ENCODE data around the gene NCOA3. TPM values are rescaled to one million over a fixed set of nuclear protein-coding genes. Genes with fewer than 3 reads are reported as not detected.

Gene NCOA3
- total and polyA plus RNA-seq, 10 of the 15 experiments (the other 5 are each of a cell fraction or from before 2014, with no cell fraction given): 16.9 to 96.2 (median 73.6) TPM

DNA sequence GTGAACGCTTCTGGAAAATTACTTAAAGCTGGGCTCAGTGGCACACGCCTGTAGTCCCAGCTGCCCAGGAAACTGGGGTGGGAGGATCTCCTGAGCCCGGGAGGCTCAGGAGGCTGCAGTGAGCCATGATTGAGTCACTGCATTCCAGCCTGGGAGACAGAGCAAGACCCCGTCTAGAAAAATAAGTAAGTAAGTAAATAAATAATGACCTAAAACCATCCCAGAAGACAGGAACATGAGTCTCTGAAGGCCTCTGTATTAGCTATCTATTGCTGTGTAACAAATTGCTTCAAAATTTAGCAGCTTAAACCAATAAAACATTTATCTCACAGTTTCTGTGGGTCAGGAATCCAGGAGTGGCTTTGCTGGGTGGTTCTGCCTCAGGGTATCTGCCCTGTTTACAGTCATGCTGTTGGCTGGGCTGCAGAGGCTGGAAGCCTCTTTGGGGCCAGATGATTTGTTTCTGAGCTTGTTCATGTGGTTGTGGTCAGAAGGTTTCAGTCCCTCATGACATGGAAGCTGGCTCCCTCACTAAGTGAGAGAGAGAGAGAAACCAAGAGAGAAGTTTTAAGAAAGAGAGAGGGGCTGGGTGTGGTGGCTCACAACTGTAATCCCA is 48.4 kb upstream of the NCOA3 start (continued):
- TF ChIP-seq MEF2A (IDR thresholded peaks at IDR 0.05; ENCODE audit: insufficient read depth, low read depth, low read length) (peak; percentile 75), BHLHE40 (IDR thresholded peaks at IDR 0.05; ENCODE audit: borderline replicate concordance in 1 of 2, low read depth in 2 of 2, low read length in 1 of 2) (no peak), SRF (IDR thresholded peaks at IDR 0.05; ENCODE audit: low read depth in 2 of 2, low read length in 2 of 2) (no peak), YY1 (IDR thresholded peaks at IDR 0.05; ENCODE audit: low read depth, low read length) (peak; percentile 73), STAT3 (IDR thresholded peaks at IDR 0.05; ENCODE audit: low read depth, low read length) (no peak), NRF1 (conservative IDR thresholded peaks at IDR 0.05; ENCODE audit: low read depth, low read length) (no peak), IRF4 (IDR thresholded peaks at IDR 0.05; ENCODE audit: low read depth, low read length) (peak; percentile 54; the same call in 1 of the 2 replicates), PAX5 (IDR thresholded peaks at IDR 0.05; ENCODE audit: borderline replicate concordance, low read depth, low read length) (peak; percentile 23; the same call in 1 of the 2 replicates), MTA2 (IDR thresholded peaks at IDR 0.05; ENCODE audit: low read depth) (peak; percentile 66; the same call in 1 of the 2 replicates), SPI1 (IDR thresholded peaks at IDR 0.05; ENCODE audit: borderline replicate concordance, insufficient read depth, low read depth, low read length) (no peak), POLR2AphosphoS2 (IDR thresholded peaks at IDR 0.05; ENCODE audit: low read depth, low read length) (no peak), TCF7 (IDR thresholded peaks at IDR 0.05; ENCODE audit: borderline replicate concordance) (no peak), POU2F2 (IDR thresholded peaks at IDR 0.05; ENCODE audit: borderline replicate concordance, low read depth, low read length) (peak; percentile 71; the same call in 1 of the 3 replicates), ZNF384 (IDR thresholded peaks at IDR 0.05; ENCODE audit: borderline replicate concordance, low read depth, low read length) (no peak), STAT1 (conservative IDR thresholded peaks at IDR 0.05) (no peak), GATAD2B (conservative IDR thresholded peaks at IDR 0.05; ENCODE audit: low read depth) (0 out of 2 replicates have a peak, but pooled peaks have one; percentile 21), CHD4 (IDR thresholded peaks at IDR 0.05) (no peak), EZH2 (IDR thresholded peaks at IDR 0.05; ENCODE audit: borderline replicate concordance, control insufficient read depth, low read depth, low read length) (no peak)
- TF ChIP-seq, protein P1, sequence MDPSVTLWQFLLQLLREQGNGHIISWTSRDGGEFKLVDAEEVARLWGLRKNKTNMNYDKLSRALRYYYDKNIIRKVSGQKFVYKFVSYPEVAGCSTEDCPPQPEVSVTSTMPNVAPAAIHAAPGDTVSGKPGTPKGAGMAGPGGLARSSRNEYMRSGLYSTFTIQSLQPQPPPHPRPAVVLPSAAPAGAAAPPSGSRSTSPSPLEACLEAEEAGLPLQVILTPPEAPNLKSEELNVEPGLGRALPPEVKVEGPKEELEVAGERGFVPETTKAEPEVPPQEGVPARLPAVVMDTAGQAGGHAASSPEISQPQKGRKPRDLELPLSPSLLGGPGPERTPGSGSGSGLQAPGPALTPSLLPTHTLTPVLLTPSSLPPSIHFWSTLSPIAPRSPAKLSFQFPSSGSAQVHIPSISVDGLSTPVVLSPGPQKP (IDR thresholded peaks at IDR 0.05; ENCODE audit: low read depth, low read length): no peak
- TF ChIP-seq, protein P2, sequence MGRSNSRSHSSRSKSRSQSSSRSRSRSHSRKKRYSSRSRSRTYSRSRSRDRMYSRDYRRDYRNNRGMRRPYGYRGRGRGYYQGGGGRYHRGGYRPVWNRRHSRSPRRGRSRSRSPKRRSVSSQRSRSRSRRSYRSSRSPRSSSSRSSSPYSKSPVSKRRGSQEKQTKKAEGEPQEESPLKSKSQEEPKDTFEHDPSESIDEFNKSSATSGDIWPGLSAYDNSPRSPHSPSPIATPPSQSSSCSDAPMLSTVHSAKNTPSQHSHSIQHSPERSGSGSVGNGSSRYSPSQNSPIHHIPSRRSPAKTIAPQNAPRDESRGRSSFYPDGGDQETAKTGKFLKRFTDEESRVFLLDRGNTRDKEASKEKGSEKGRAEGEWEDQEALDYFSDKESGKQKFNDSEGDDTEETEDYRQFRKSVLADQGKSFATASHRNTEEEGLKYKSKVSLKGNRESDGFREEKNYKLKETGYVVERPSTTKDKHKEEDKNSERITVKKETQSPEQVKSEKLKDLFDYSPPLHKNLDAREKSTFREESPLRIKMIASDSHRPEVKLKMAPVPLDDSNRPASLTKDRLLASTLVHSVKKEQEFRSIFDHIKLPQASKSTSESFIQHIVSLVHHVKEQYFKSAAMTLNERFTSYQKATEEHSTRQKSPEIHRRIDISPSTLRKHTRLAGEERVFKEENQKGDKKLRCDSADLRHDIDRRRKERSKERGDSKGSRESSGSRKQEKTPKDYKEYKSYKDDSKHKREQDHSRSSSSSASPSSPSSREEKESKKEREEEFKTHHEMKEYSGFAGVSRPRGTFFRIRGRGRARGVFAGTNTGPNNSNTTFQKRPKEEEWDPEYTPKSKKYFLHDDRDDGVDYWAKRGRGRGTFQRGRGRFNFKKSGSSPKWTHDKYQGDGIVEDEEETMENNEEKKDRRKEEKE (IDR thresholded peaks at IDR 0.05): no peak
- TF ChIP-seq, protein P3, sequence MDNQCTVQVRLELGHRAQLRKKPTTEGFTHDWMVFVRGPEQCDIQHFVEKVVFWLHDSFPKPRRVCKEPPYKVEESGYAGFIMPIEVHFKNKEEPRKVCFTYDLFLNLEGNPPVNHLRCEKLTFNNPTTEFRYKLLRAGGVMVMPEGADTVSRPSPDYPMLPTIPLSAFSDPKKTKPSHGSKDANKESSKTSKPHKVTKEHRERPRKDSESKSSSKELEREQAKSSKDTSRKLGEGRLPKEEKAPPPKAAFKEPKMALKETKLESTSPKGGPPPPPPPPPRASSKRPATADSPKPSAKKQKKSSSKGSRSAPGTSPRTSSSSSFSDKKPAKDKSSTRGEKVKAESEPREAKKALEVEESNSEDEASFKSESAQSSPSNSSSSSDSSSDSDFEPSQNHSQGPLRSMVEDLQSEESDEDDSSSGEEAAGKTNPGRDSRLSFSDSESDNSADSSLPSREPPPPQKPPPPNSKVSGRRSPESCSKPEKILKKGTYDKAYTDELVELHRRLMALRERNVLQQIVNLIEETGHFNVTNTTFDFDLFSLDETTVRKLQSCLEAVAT (IDR thresholded peaks at IDR 0.05): peak; percentile 78
- TF ChIP-seq, protein P4, sequence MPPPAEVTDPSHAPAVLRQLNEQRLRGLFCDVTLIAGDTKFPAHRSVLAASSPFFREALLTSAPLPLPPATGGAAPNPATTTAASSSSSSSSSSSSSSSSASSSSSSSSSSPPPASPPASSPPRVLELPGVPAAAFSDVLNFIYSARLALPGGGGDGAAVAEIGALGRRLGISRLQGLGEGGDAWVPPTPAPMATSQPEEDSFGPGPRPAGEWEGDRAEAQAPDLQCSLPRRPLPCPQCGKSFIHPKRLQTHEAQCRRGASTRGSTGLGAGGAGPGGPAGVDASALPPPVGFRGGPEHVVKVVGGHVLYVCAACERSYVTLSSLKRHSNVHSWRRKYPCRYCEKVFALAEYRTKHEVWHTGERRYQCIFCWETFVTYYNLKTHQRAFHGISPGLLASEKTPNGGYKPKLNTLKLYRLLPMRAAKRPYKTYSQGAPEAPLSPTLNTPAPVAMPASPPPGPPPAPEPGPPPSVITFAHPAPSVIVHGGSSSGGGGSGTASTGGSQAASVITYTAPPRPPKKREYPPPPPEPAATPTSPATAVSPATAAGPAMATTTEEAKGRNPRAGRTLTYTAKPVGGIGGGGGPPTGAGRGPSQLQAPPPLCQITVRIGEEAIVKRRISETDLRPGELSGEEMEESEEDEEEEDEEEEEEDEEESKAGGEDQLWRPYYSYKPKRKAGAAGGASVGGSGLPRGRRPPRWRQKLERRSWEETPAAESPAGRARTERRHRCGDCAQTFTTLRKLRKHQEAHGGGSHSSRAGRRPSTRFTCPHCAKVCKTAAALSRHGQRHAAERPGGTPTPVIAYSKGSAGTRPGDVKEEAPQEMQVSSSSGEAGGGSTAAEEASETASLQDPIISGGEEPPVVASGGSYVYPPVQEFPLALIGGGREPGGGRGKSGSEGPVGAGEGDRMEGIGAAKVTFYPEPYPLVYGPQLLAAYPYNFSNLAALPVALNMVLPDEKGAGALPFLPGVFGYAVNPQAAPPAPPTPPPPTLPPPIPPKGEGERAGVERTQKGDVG (CRISPR knock-in tag; IDR thresholded peaks at IDR 0.05): no peak

Measured in GM12878 (cell line).